A549 (cell line): ENCODE data around the gene CEP128.

Source experiments
- CBX8 ChIP-seq: fragments of 200-600 bp; sonication (generic); IDR thresholded peaks from 2 replicates; pipeline ENCODE4 v1.6.1; 2016
- CEBPB ChIP-seq, 2 experiments: fragments of >200 bp in 1 of 2; sonication (Bioruptor Twin) in 1 of 2; formaldehyde crosslinking in 1 of 2; IDR thresholded peaks; 2 replicates each; pipeline ENCODE4 v1.6.1; 2012 to 2016
- CHD2 ChIP-seq: fragments of 150-350 bp; IDR thresholded peaks from 2 replicates; pipeline ENCODE4 v1.6.1; 2014; ENCODE audit warnings: low read length; ENCODE audit not compliant: partially characterized antibody
- EP300 ChIP-seq, 2 experiments: fragments of >200 bp; sonication (Bioruptor Twin); formaldehyde crosslinking; IDR thresholded peaks; 2 replicates in 1 of 2; 3 replicates in 1 of 2; pipeline ENCODE4 v1.6.1; 2016 to 2017
- ESRRA ChIP-seq: fragments of 150-350 bp; IDR thresholded peaks from 2 replicates; pipeline ENCODE4 v1.6.1; 2014; ENCODE audit warnings: mild to moderate bottlenecking, low read length, borderline replicate concordance
- POLR2A ChIP-seq: IDR thresholded peaks from 2 replicates; pipeline ENCODE4 v1.6.1; 2012; ENCODE audit warnings: mild to moderate bottlenecking, low read length
- RAD21 ChIP-seq, 2 experiments: fragments of >200 bp in 1 of 2; sonication (Bioruptor Twin) in 1 of 2; formaldehyde crosslinking in 1 of 2; IDR thresholded peaks in 1 of 2; conservative IDR thresholded peaks in 1 of 2; 2 replicates in 1 of 2; 3 replicates in 1 of 2; pipeline ENCODE4 v1.6.1; 2012 to 2018; ENCODE audit warnings: inconsistent platforms in 1 of 2
- ZSCAN20 ChIP-seq: fragments of 250-450 bp; sonication (Bioruptor Pico); IDR thresholded peaks from 2 replicates; pipeline ENCODE4 v1.8.0; 2022; ENCODE audit warnings: mild to moderate bottlenecking, moderate library complexity
- TF ChIP-seq, protein P1 (sequence below): IDR thresholded peaks from 2 replicates; pipeline ENCODE4 v1.6.1; 2012
- TF ChIP-seq, protein P2 (sequence below): fragments of 200-600 bp; sonication (generic); IDR thresholded peaks from 2 replicates; pipeline ENCODE4 v1.6.1; 2016; ENCODE audit warnings: antibody characterized with exemption, mild to moderate bottlenecking, moderate library complexity
- TF ChIP-seq, protein P3 (sequence below): fragments of >200 bp; sonication (Bioruptor Twin); formaldehyde crosslinking; IDR thresholded peaks from 3 replicates; pipeline ENCODE4 v1.5.1; 2016

DNA sequence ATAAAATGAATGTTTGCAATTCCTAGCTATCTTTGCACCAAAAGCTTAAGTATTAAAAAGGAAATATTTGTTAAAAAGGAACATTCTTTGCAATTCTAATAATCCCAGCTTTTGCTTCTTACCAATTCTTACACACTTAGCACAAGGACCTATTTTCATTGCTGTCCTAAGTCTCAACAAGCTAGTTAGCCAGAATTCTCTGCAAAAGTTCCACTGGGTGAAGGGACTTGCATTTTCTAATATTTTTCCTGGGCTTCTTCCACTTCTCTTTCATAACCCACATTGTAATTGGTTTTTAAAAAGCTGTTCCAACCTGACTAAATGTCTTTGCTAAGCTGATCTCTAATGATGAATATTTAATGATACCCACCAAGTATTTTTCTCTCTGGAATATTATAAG is 422.5 kb downstream of the CEP128 start:
- TF ChIP-seq, protein P1, sequence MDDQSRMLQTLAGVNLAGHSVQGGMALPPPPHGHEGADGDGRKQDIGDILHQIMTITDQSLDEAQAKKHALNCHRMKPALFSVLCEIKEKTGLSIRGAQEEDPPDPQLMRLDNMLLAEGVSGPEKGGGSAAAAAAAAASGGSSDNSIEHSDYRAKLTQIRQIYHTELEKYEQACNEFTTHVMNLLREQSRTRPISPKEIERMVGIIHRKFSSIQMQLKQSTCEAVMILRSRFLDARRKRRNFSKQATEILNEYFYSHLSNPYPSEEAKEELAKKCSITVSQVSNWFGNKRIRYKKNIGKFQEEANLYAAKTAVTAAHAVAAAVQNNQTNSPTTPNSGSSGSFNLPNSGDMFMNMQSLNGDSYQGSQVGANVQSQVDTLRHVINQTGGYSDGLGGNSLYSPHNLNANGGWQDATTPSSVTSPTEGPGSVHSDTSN, result no peak
- TF ChIP-seq ESRRA (no peak), CEBPB (IDR thresholded peaks at IDR 0.05) (no peak), CBX8 (no peak), POLR2A (no peak), CHD2 (no peak), RAD21 (conservative IDR thresholded peaks at IDR 0.05 in 1 of 2, IDR thresholded peaks at IDR 0.05 in 1 of 2) (no peak), EP300 (IDR thresholded peaks at IDR 0.05) (no peak), ZSCAN20 (CRISPR knock-in tag) (no peak)
- TF ChIP-seq, protein P2, sequence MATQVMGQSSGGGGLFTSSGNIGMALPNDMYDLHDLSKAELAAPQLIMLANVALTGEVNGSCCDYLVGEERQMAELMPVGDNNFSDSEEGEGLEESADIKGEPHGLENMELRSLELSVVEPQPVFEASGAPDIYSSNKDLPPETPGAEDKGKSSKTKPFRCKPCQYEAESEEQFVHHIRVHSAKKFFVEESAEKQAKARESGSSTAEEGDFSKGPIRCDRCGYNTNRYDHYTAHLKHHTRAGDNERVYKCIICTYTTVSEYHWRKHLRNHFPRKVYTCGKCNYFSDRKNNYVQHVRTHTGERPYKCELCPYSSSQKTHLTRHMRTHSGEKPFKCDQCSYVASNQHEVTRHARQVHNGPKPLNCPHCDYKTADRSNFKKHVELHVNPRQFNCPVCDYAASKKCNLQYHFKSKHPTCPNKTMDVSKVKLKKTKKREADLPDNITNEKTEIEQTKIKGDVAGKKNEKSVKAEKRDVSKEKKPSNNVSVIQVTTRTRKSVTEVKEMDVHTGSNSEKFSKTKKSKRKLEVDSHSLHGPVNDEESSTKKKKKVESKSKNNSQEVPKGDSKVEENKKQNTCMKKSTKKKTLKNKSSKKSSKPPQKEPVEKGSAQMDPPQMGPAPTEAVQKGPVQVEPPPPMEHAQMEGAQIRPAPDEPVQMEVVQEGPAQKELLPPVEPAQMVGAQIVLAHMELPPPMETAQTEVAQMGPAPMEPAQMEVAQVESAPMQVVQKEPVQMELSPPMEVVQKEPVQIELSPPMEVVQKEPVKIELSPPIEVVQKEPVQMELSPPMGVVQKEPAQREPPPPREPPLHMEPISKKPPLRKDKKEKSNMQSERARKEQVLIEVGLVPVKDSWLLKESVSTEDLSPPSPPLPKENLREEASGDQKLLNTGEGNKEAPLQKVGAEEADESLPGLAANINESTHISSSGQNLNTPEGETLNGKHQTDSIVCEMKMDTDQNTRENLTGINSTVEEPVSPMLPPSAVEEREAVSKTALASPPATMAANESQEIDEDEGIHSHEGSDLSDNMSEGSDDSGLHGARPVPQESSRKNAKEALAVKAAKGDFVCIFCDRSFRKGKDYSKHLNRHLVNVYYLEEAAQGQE, result no peak
- TF ChIP-seq, protein P3, sequence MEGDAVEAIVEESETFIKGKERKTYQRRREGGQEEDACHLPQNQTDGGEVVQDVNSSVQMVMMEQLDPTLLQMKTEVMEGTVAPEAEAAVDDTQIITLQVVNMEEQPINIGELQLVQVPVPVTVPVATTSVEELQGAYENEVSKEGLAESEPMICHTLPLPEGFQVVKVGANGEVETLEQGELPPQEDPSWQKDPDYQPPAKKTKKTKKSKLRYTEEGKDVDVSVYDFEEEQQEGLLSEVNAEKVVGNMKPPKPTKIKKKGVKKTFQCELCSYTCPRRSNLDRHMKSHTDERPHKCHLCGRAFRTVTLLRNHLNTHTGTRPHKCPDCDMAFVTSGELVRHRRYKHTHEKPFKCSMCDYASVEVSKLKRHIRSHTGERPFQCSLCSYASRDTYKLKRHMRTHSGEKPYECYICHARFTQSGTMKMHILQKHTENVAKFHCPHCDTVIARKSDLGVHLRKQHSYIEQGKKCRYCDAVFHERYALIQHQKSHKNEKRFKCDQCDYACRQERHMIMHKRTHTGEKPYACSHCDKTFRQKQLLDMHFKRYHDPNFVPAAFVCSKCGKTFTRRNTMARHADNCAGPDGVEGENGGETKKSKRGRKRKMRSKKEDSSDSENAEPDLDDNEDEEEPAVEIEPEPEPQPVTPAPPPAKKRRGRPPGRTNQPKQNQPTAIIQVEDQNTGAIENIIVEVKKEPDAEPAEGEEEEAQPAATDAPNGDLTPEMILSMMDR, result no peak
